Renal cortex interstitium (tissue), 11 donors: Measurements from ENCODE around the gene NUP188. TPM values are rescaled to one million over a fixed set of nuclear protein-coding genes. Genes with fewer than 3 reads are reported as not detected.
"Not testable (repeated sequence)": the region's sequence is repeated elsewhere in the genome, so short reads cannot be mapped to it uniquely, and the experiment has no call there.

Experiments used
- DNase-seq, 11 donors: peaks; one replicate each; pipeline ENCODE4 v3.0.0-alpha.2; 2013; ENCODE audit warnings: low read depth in 9 of 11, low spot score in 4 of 11; ENCODE audit errors: extremely low read depth in 1 of 11
- polyA plus RNA-seq, 3 donors: library from polyadenylated mRNA; unstranded; fragments of 120-200 nt; gene quantifications; one replicate each; pipeline ENCODE4 v1.2.1, GENCODE V29; 2013; ENCODE audit not compliant: insufficient read length in 3 of 3

The NUP188 gene
- polyA plus RNA-seq, 3 donors: 45.1 to 51.0 (median 46.6) TPM

GRCh38 chr9:128999581-129000206, 52.2 kb downstream of the NUP188 start:
- no peak for DNase-seq

- DNase-seq: no peak
These were observed 54.2 kb downstream of the NUP188 start for GRCh38 chr9:129001504-129002325.

- DNase-seq: no peak
These were observed 55.5 kb downstream of the NUP188 start for GRCh38 chr9:129002992-129003391.

GRCh38 chr9:129004173-129004572, 56.7 kb downstream of the NUP188 start:
- DNase-seq: not testable (repeated sequence)

- no peak for DNase-seq
These were observed 58.0 kb downstream of the NUP188 start for GRCh38 chr9:129005336-129005997.

GRCh38 chr9:129006328-129007034, 59.0 kb downstream of the NUP188 start:
- peak in 6 of 11 donors; percentile 41 to 64 (median 58) for DNase-seq

GRCh38 chr9:129007035-129007765, 59.7 kb downstream of the NUP188 start:
- no peak for DNase-seq

- no peak for DNase-seq
These were observed 60.4 kb downstream of the NUP188 start for GRCh38 chr9:129007766-129008468.

GRCh38 chr9:129008469-129008965, 61.0 kb downstream of the NUP188 start:
- no peak for DNase-seq

GRCh38 chr9:129008986-129009583, 61.6 kb downstream of the NUP188 start:
- no peak for DNase-seq

- no peak for DNase-seq
These were observed 62.2 kb downstream of the NUP188 start for GRCh38 chr9:129009584-129010141.

- no peak for DNase-seq
These were observed 62.9 kb downstream of the NUP188 start for GRCh38 chr9:129010267-129010975.

GRCh38 chr9:129011170-129011569, 63.7 kb downstream of the NUP188 start:
- DNase-seq: no peak

- DNase-seq: no peak
These were observed 64.3 kb downstream of the NUP188 start for GRCh38 chr9:129011761-129012181.

GRCh38 chr9:129012343-129012742, 64.8 kb downstream of the NUP188 start:
- no peak for DNase-seq

GRCh38 chr9:129012893-129013448, 65.5 kb downstream of the NUP188 start:
- DNase-seq: no peak
